Neuronal stem cell (in vitro differentiated cells): ENCODE data around the gene PLEK.

Experiments used
- DNase-seq: peaks from one replicate; pipeline ENCODE4 v3.0.0-alpha.2; 2013; ENCODE audit warnings: low spot score
- H2AFZ ChIP-seq: one replicate; pipeline ENCODE4 v1.6.1; 2013; ENCODE audit warnings: mild to moderate bottlenecking, low read length, inconsistent platforms
- H2AK5ac ChIP-seq: 2 replicates; pipeline ENCODE4 v1.6.1; 2013; ENCODE audit warnings: low read depth, mild to moderate bottlenecking, inconsistent platforms, low read length, moderate library complexity, mixed read lengths
- H2BK120ac ChIP-seq: 2 replicates; pipeline ENCODE4 v1.6.1; 2013; ENCODE audit warnings: low read depth, mild to moderate bottlenecking, inconsistent platforms, low read length, moderate library complexity, mixed read lengths
- H2BK12ac ChIP-seq: one replicate; pipeline ENCODE4 v1.6.1; 2013; ENCODE audit warnings: low read length, inconsistent platforms
- H2BK15ac ChIP-seq: 2 replicates; pipeline ENCODE4 v1.6.1; 2013; ENCODE audit warnings: mild to moderate bottlenecking, low read length, inconsistent platforms, mixed read lengths
- H2BK5ac ChIP-seq: one replicate; pipeline ENCODE4 v1.6.1; 2013; ENCODE audit warnings: inconsistent platforms, mild to moderate bottlenecking, low read length, moderate library complexity
- H3K14ac ChIP-seq: one replicate; pipeline ENCODE4 v1.6.1; 2013; ENCODE audit warnings: low read length, inconsistent platforms
- H3K18ac ChIP-seq: 2 replicates; pipeline ENCODE4 v1.6.1; 2013; ENCODE audit warnings: low read length, inconsistent platforms
- H3K23ac ChIP-seq: 2 replicates; pipeline ENCODE4 v1.6.1; 2013; ENCODE audit warnings: low read depth, mild to moderate bottlenecking, mixed read lengths, low read length, inconsistent platforms; ENCODE audit not compliant: poor library complexity
- H3K27ac ChIP-seq: replicated peaks from 3 replicates; pipeline ENCODE4 v1.5.1; 2013; ENCODE audit warnings: low read length, inconsistent platforms
- H3K27me3 ChIP-seq, 3 experiments: 2 replicates each; pipeline ENCODE4 v1.6.1; 2013; ENCODE audit warnings: low read length in 3 of 3, mild to moderate bottlenecking in 2 of 3, inconsistent platforms in 1 of 3, low read depth in 1 of 3, mixed read lengths in 1 of 3, moderate library complexity in 1 of 3; ENCODE audit not compliant: control insufficient read depth in 3 of 3, insufficient read depth in 3 of 3
- H3K36me3 ChIP-seq, 2 donors: replicated peaks in 1 of 2; 2 replicates each; pipeline ENCODE4 v1.6.1; 2013; ENCODE audit warnings: low read length in 2 of 2; ENCODE audit not compliant: control insufficient read depth in 2 of 2, insufficient read depth in 2 of 2
- H3K4ac ChIP-seq: 2 replicates; pipeline ENCODE4 v1.6.1; 2013; ENCODE audit warnings: inconsistent platforms, mild to moderate bottlenecking, low read length, moderate library complexity
- H3K4me1 ChIP-seq, 2 donors: 1 replicate in 1 of 2; 2 replicates in 1 of 2; pipeline ENCODE4 v1.6.1; 2013; ENCODE audit warnings: low read length in 2 of 2, low read depth in 1 of 2; ENCODE audit not compliant: control insufficient read depth in 2 of 2, insufficient read depth in 1 of 2
- H3K4me2 ChIP-seq: one replicate; pipeline ENCODE4 v1.6.1; 2013; ENCODE audit warnings: mild to moderate bottlenecking, low read length, inconsistent platforms; ENCODE audit not compliant: insufficient read depth, poor library complexity, severe bottlenecking
- H3K4me3 ChIP-seq, 2 donors: 2 replicates each; pipeline ENCODE4 v1.5.1; 2013; ENCODE audit warnings: low read length in 2 of 2, mild to moderate bottlenecking in 2 of 2, inconsistent platforms in 1 of 2, moderate library complexity in 1 of 2
- H3K79me1 ChIP-seq: one replicate; pipeline ENCODE4 v1.6.1; 2013; ENCODE audit warnings: low read depth, mild to moderate bottlenecking, inconsistent platforms, low read length, moderate library complexity
- H3K9ac ChIP-seq: one replicate; pipeline ENCODE4 v1.6.1; 2013; ENCODE audit warnings: mild to moderate bottlenecking, low read depth, low read length, inconsistent platforms; ENCODE audit not compliant: poor library complexity
- H3K9me3 ChIP-seq, 2 donors: replicated peaks in 1 of 2; 2 replicates each; pipeline versions ENCODE3 to v1.6.1; 2013; ENCODE audit warnings: low read length in 2 of 2, mild to moderate bottlenecking in 2 of 2, inconsistent platforms in 1 of 2, low read depth in 1 of 2, mixed read lengths in 1 of 2, moderate library complexity in 1 of 2; ENCODE audit not compliant: control insufficient read depth in 2 of 2, insufficient read depth in 1 of 2
- H4K8ac ChIP-seq: one replicate; pipeline ENCODE4 v1.6.1; 2013; ENCODE audit warnings: low read depth, mild to moderate bottlenecking, inconsistent platforms, low read length, moderate library complexity
- H4K91ac ChIP-seq: one replicate; pipeline ENCODE4 v1.6.1; 2013; ENCODE audit warnings: low read length, low read depth, mild to moderate bottlenecking, inconsistent platforms; ENCODE audit not compliant: poor library complexity
- WGBS, 2 donors: extraction: QIAGEN DNeasy Blood & Tissue Kit; methylation state at CpG; one replicate each; pipeline ENCODE4 v1.1.7; 2013; ENCODE audit warnings: missing lambda C conversion rate in 2 of 2, mixed read lengths in 1 of 2; ENCODE audit not compliant: insufficient read length in 2 of 2, insufficient replicate concordance in 1 of 2; ENCODE audit errors: extremely low coverage in 2 of 2; 5-methylcytosine and 5-hydroxymethylcytosine counted together

Gene PLEK

DNA sequence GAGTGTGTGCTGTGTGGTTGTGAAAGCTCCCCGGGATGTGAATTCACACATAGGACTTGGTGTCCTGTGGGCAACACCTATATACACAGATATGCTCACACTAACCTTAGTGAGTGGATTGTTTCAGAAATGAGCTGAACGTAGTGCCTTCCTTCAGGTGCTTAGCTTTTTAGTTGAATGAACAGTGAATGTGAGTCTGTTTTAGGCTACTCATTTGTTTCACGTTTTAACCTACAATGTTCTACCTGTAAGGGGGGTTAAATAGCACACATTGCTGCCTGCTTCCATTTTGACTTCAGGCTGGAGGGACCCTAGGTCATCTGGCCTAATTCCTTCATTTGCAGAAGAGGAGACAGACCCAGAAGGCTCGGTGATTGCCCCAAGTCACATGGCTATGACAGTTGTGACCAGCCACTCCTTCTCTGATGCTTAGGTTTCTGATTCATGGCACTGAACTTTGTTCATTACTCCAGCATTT is 1.0 kb downstream of the PLEK start:
- Histone ChIP-seq H3K23ac (no peak overlapping the region), H2BK15ac (no peak overlapping the region), H4K91ac (no peak overlapping the region), H3K4me1 (peaks cover 2 to 14% of the 10 kb centered on the region in 2 donors), H2BK5ac (no peak overlapping the region), H3K79me1 (no peaks in the 10 kb centered on the region), H3K9me3 (no peaks in the 10 kb centered on the region), H3K4ac (no peak overlapping the region), H3K9ac (no peak overlapping the region), H3K36me3 (no peaks in the 10 kb centered on the region), H2BK12ac (no peak overlapping the region), H3K18ac (no peak overlapping the region), H2BK120ac (no peak overlapping the region), H2AK5ac (no peak overlapping the region), H3K4me2 (no peak overlapping the region), H3K4me3 (no peak overlapping the region), H3K14ac (no peak overlapping the region), H3K27ac (no peak overlapping the region), H2AFZ (peak overlapping the region; percentile 6), H4K8ac (no peak overlapping the region), H3K27me3 (no peaks in the 10 kb centered on the region)
- DNase-seq = no peak
- WGBS, 2 donors = no CpG with 5 or more reads among the region's 4 CpGs

DNA sequence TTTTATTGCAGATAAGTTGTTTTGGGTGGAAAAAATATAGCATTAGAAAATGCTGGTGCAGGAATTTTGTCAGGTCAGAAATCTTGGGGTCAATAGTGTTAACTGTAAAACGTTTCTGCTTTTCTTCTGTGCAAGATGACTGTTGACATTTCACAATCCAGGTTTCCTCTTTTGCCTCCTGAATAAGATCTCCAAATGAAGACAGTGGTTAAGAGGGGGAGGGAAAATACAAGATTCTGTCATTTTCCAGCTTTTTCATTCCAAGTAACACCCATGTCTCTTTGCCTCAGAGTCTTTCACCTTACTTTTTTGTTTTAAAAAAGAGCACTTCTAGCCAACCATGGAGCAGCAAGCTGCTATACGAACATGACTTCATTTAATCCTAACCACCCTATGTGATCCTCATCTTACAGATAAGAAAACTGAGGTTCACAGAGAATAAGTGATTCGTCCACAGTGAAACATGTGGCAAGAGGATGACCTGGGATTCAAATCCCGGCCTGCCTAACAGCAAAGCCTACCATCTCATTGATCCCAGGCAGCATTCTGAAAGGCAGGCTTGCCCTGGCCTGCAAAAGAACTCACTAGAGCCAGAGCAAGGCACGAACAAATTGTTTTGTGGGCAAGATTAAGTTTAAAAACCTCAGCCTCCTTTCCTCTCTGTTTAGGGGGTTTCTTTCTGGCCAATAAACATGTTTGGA is 3.0 kb downstream of the PLEK start:
- Histone ChIP-seq H3K27ac (peak overlapping the region; percentile 5), H3K4me1 (peaks cover 2 to 14% of the 10 kb centered on the region in 2 donors), H2AFZ (peak overlapping the region; percentile 81), H3K23ac (no peak overlapping the region), H2BK120ac (no peak overlapping the region), H3K9ac (no peak overlapping the region), H4K8ac (no peak overlapping the region), H2BK15ac (no peak overlapping the region), H3K4ac (no peak overlapping the region), H3K4me2 (no peak overlapping the region), H3K79me1 (no peaks in the 10 kb centered on the region), H3K4me3 (peak overlapping the region in 1 of 2 donors; percentile 4), H3K27me3 (no peaks in the 10 kb centered on the region), H2AK5ac (no peak overlapping the region), H3K9me3 (no peaks in the 10 kb centered on the region), H3K36me3 (no peaks in the 10 kb centered on the region), H2BK12ac (no peak overlapping the region), H3K18ac (no peak overlapping the region), H4K91ac (no peak overlapping the region), H3K14ac (no peak overlapping the region), H2BK5ac (no peak overlapping the region)
- no peak for DNase-seq
- WGBS, 2 donors = no CpG with 5 or more reads among the region's 5 CpGs

DNA sequence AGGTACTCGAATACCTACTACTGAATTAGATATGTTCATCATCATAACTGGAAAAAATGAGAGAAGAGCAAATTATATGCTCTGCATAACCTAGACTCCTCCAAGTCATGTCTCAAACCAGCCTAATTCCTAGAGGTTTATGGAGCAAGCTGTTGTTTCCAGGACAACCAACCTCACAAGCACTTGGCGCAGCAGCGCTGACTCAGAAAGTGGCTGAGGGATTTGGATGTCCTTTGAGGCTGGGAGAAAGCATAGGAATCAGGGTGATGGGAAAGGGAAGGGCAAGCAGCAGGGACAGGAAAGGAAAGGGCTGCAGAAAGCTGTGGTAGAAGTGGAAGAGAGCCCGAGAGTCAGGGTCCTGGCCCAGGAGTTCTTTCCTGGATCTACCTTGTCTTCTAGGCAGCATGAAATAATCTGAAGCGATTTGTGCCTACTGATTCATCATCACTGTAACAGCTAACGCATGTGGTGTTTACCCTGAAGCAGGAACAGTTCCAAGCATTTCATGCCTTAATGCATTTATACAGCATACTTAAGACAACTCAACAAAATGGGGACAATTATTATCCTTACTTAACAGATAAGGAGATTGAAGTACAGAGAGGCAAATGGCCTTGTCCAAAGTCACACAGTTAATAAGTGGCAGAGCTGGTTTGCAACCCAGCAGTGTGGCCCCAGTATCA is 3.7 kb downstream of the PLEK start:
- WGBS, 2 donors = no CpG with 5 or more reads among the region's 6 CpGs
- peak; percentile 20 for DNase-seq
- peak overlapping the region; percentile 5 for H3K27ac ChIP-seq

DNA sequence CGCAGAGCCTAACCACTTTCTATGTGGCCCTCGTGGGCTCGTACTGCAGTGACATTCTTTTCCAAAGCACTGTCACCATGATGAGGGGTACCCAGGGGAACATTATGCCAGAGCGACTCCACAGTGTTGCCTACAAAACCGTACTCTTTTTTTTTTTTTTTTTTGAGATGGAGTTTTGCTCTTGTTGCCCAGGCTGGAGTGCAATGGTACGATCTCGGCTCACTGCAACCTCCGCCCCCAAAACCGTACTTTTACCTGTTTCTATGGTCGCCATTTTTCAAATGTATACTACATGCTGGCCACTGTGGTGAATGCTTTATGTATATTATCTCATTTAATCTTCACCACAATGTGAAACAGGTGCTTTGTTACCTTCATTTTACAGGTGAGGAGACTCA is 4.3 kb downstream of the PLEK start:
- Histone ChIP-seq H2BK5ac (no peak overlapping the region), H3K4me3 (no peak overlapping the region), H3K79me1 (no peaks in the 10 kb centered on the region), H3K4ac (no peak overlapping the region), H3K14ac (no peak overlapping the region), H3K18ac (peak overlapping the region; percentile 52), H2AK5ac (no peak overlapping the region), H3K9ac (no peak overlapping the region), H3K36me3 (no peaks in the 10 kb centered on the region), H2BK12ac (no peak overlapping the region), H3K9me3 (no peaks in the 10 kb centered on the region), H3K4me1 (peaks cover 2 to 14% of the 10 kb centered on the region in 2 donors), H2BK15ac (no peak overlapping the region), H3K27me3 (no peaks in the 10 kb centered on the region), H3K4me2 (no peak overlapping the region), H2BK120ac (no peak overlapping the region), H2AFZ (peak overlapping the region; percentile 81), H3K27ac (no peak overlapping the region), H4K91ac (no peak overlapping the region), H4K8ac (no peak overlapping the region), H3K23ac (no peak overlapping the region)
- no peak for DNase-seq
- WGBS, 2 donors = no CpG with 5 or more reads among the region's 10 CpGs

More for the DNA sequence above, 3.7 kb downstream of the PLEK start:
- Histone ChIP-seq H3K4me1 (peaks cover 2 to 14% of the 10 kb centered on the region in 2 donors), H3K9ac (no peak overlapping the region), H2BK15ac (no peak overlapping the region), H3K23ac (no peak overlapping the region), H2AK5ac (no peak overlapping the region), H2BK12ac (no peak overlapping the region), H4K91ac (no peak overlapping the region), H2AFZ (peak overlapping the region; percentile 81), H3K4ac (no peak overlapping the region), H3K14ac (no peak overlapping the region), H3K18ac (peak overlapping the region; percentile 52), H3K27me3 (no peaks in the 10 kb centered on the region), H2BK120ac (no peak overlapping the region), H3K79me1 (no peaks in the 10 kb centered on the region), H3K4me2 (no peak overlapping the region), H2BK5ac (no peak overlapping the region), H3K9me3 (no peaks in the 10 kb centered on the region), H3K36me3 (no peaks in the 10 kb centered on the region), H4K8ac (no peak overlapping the region), H3K4me3 (no peak overlapping the region)
